DMS79 treated with DMSO at 0.1 percent for 48 hours (cell line): ENCODE measurements around the gene CRTC3.

Experiments
- DNase-seq: peaks from one replicate; lab custom pipeline; 2025; lab: John Stamatoyannopoulos, UW

Gene CRTC3

GRCh38 chr15:90595763-90596155 lies 66.0 kb downstream of the CRTC3 start:
- DNase-seq = no peak

- no peak for DNase-seq
Observed at GRCh38 chr15:90596943-90597342, 67.2 kb downstream of the CRTC3 start.

GRCh38 chr15:90597577-90597976 lies 67.9 kb downstream of the CRTC3 start:
- DNase-seq = no peak

- DNase-seq = no peak
Observed at GRCh38 chr15:90598031-90598577, 68.4 kb downstream of the CRTC3 start.

GRCh38 chr15:90598679-90599078 lies 69.0 kb downstream of the CRTC3 start:
- no peak for DNase-seq

- no peak for DNase-seq
Observed at GRCh38 chr15:90599116-90599515, 69.4 kb downstream of the CRTC3 start.

- DNase-seq = no peak
Observed at GRCh38 chr15:90599644-90600043, 69.9 kb downstream of the CRTC3 start.

GRCh38 chr15:90600954-90601353 lies 71.2 kb downstream of the CRTC3 start:
- DNase-seq = no peak

- DNase-seq = no peak
Observed at GRCh38 chr15:90603893-90604292, 74.2 kb downstream of the CRTC3 start.

- DNase-seq = no peak
Observed at GRCh38 chr15:90606641-90607040, 76.9 kb downstream of the CRTC3 start.

GRCh38 chr15:90607361-90607760 lies 77.6 kb downstream of the CRTC3 start:
- DNase-seq = peak; percentile 80

- DNase-seq = no peak
Observed at GRCh38 chr15:90609242-90610180, 79.8 kb downstream of the CRTC3 start.

GRCh38 chr15:90610190-90610589 lies 80.5 kb downstream of the CRTC3 start:
- DNase-seq = no peak

- no peak for DNase-seq
Observed at GRCh38 chr15:90611157-90611556, 81.4 kb downstream of the CRTC3 start.

- no peak for DNase-seq
Observed at GRCh38 chr15:90617171-90617570, 87.4 kb downstream of the CRTC3 start.

GRCh38 chr15:90617668-90618097 lies 88.0 kb downstream of the CRTC3 start:
- DNase-seq = peak; percentile 35

GRCh38 chr15:90618330-90619125 lies 88.8 kb downstream of the CRTC3 start:
- DNase-seq = peak; percentile 61

- DNase-seq = no peak
Observed at GRCh38 chr15:90619468-90619867, 89.7 kb downstream of the CRTC3 start.

- DNase-seq = no peak
Observed at GRCh38 chr15:90619939-90620338, 90.2 kb downstream of the CRTC3 start.

GRCh38 chr15:90620379-90621067 lies 90.8 kb downstream of the CRTC3 start:
- no peak for DNase-seq

GRCh38 chr15:90623854-90624253 lies 94.1 kb downstream of the CRTC3 start:
- no peak for DNase-seq
